ENCODE measurements around the gene RNF11. TPM values are rescaled to one million over a fixed set of nuclear protein-coding genes. Genes with fewer than 3 reads are reported as not detected.
A peak's percentile ranks its signal among the peaks of the same experiment; 100 is the strongest.

The RNF11 gene
- polyA plus RNA-seq, 1 donor (not counting 4 experiments of a cell fraction or from before 2014, with no cell fraction given): 113 TPM

GRCh38 chr1:51238034-51238403 is 1.9 kb downstream of the RNF11 start:
- Histone ChIP-seq H3K36me3 (ENCODE audit: control insufficient read depth in 2 of 2, extremely low read depth in 1 of 2, insufficient read depth in 2 of 2, low read length in 2 of 2) (peaks cover 0 to 3% of the 10 kb centered on the region in 2 experiments), H2AFZ (ENCODE audit: control insufficient read depth, low read length) (no peak overlapping the region), H3K4me3 (ENCODE audit: control insufficient read depth in 2 of 3, extremely low read depth in 1 of 3, insufficient read depth in 2 of 3, low read depth in 1 of 3, low read length in 3 of 3) (peak overlapping the region; percentile 65 to 88 (median 84)), H3K27me3 (ENCODE audit: control insufficient read depth, extremely low read depth, insufficient read depth, low read length) (no peaks in the 10 kb centered on the region), H4K20me1 (ENCODE audit: control insufficient read depth, extremely low read depth, insufficient read depth, low read length) (no peaks in the 10 kb centered on the region), H3K79me2 (ENCODE audit: control insufficient read depth, insufficient read depth, low read length) (peaks cover 66% of the 10 kb centered on the region), H3K27ac (ENCODE audit: control insufficient read depth, insufficient read depth, low read length) (peak overlapping the region; percentile 92), H3K9ac (ENCODE audit: control insufficient read depth, extremely low read depth, insufficient read depth, low read length) (peak overlapping the region; percentile 94), H3K4me1 (ENCODE audit: control insufficient read depth, extremely low read depth, insufficient read depth, low read length) (peaks cover 26% of the 10 kb centered on the region), H3K9me3 (ENCODE audit: control insufficient read depth, low read depth, low read length) (no peaks in the 10 kb centered on the region), H3K4me2 (ENCODE audit: control insufficient read depth, extremely low read depth, insufficient read depth, low read depth, low read length) (peak overlapping the region; percentile 92), H3K9me1 (ENCODE audit: control insufficient read depth, extremely low read depth, insufficient read depth, low read length) (peaks cover 4% of the 10 kb centered on the region)
- FAIRE-seq (no peak), DNase-seq (ENCODE audit: low read depth, low spot score) (no peak)
- dilution Hi-C loops (cut with MboI; ENCODE audit: extremely low pct_ligation_motif_present, low sequenced_read_pairs): no loop called here
- TF ChIP-seq CTCF (optimal IDR thresholded peaks at IDR 0.05 in 1 of 3, IDR thresholded peaks at IDR 0.05 in 1 of 3, conservative IDR thresholded peaks at IDR 0.05 in 1 of 3; ENCODE audit: extremely low read depth in 1 of 3, insufficient read depth in 2 of 3, low read length in 3 of 3) (no peak), EZH2 (IDR thresholded peaks at IDR 0.05; ENCODE audit: low read length) (no peak)

GRCh38 chr1:51240084-51240483 is 4.0 kb downstream of the RNF11 start:
- no peak for FAIRE-seq
- Histone ChIP-seq H3K27ac (ENCODE audit: control insufficient read depth, insufficient read depth, low read length) (no peak overlapping the region), H3K4me2 (ENCODE audit: control insufficient read depth, extremely low read depth, insufficient read depth, low read depth, low read length) (peak overlapping the region; percentile 29)

More at GRCh38 chr1:51240084-51240483, 4.0 kb downstream of the RNF11 start:
- no peak for DNase-seq (ENCODE audit: low read depth, low spot score)
- Histone ChIP-seq H3K4me1 (ENCODE audit: control insufficient read depth, extremely low read depth, insufficient read depth, low read length) (peaks cover 22% of the 10 kb centered on the region), H3K79me2 (ENCODE audit: control insufficient read depth, insufficient read depth, low read length) (peaks cover 87% of the 10 kb centered on the region), H3K9me3 (ENCODE audit: control insufficient read depth, low read depth, low read length) (no peaks in the 10 kb centered on the region), H3K36me3 (ENCODE audit: control insufficient read depth in 2 of 2, extremely low read depth in 1 of 2, insufficient read depth in 2 of 2, low read length in 2 of 2) (peaks cover 0 to 3% of the 10 kb centered on the region in 2 experiments), H3K9me1 (ENCODE audit: control insufficient read depth, extremely low read depth, insufficient read depth, low read length) (peaks cover 4% of the 10 kb centered on the region), H4K20me1 (ENCODE audit: control insufficient read depth, extremely low read depth, insufficient read depth, low read length) (peaks cover 2% of the 10 kb centered on the region), H3K27me3 (ENCODE audit: control insufficient read depth, extremely low read depth, insufficient read depth, low read length) (no peaks in the 10 kb centered on the region), H2AFZ (ENCODE audit: control insufficient read depth, low read length) (no peak overlapping the region), H3K4me3 (ENCODE audit: control insufficient read depth in 2 of 3, extremely low read depth in 1 of 3, insufficient read depth in 2 of 3, low read depth in 1 of 3, low read length in 3 of 3) (no peak overlapping the region), H3K9ac (ENCODE audit: control insufficient read depth, extremely low read depth, insufficient read depth, low read length) (no peak overlapping the region)
- dilution Hi-C loops (cut with MboI; ENCODE audit: extremely low pct_ligation_motif_present, low sequenced_read_pairs): no loop called here
- TF ChIP-seq EZH2 (IDR thresholded peaks at IDR 0.05; ENCODE audit: low read length): no peak
- no peak for TF ChIP-seq CTCF (optimal IDR thresholded peaks at IDR 0.05 in 1 of 3, IDR thresholded peaks at IDR 0.05 in 1 of 3, conservative IDR thresholded peaks at IDR 0.05 in 1 of 3; ENCODE audit: extremely low read depth in 1 of 3, insufficient read depth in 2 of 3, low read length in 3 of 3)
